ENCODE measurements around the gene C13orf42. TPM values are rescaled to one million over a fixed set of nuclear protein-coding genes. Genes with fewer than 3 reads are reported as not detected.
"Not testable (repeated sequence)": the region's sequence is repeated elsewhere in the genome, so short reads cannot be mapped to it uniquely, and the experiment has no call there.

The C13orf42 gene
- total RNA-seq, 6 experiments from 2014 or later = not detected

DNA sequence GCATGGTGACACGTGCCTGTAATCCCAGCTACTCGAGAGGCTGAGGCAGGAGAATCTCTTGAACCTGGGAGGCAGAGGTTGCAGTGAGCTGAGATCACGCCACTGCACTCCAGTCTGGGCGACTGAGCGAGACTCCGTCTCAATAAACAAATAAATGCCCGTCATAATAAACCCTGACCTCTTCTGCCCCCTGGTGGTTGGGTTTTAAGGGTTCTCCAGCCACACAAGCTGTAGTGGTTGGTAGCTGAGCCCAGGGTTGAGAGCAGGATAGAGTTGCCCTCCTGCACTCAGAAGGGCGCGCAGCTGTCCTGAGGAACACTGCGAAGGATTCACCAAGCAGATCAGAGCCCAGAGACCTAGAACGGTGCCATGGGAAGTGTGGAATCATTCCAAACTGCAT lies 9.8 kb upstream of the C13orf42 start:
- H3K27ac ChIP-seq; intact Hi-C loops (cut with DNase I); H3K9me3 ChIP-seq; H3K36me3 ChIP-seq; H3K27me3 ChIP-seq; DNase-seq; H3K4me3 ChIP-seq: not testable (repeated sequence)
- ATAC-seq = peak in 1 of 4 donors; percentile 16
- peaks cover 0 to 33% (median 2%) of the 10 kb centered on the region in 4 donors for H3K4me1 ChIP-seq
- 81% methylated on average over 9 of the region's 11 CpGs for WGBS (ENCODE audit: insufficient coverage, low coverage, low lambda C conversion rate, missing lambda C conversion rate)
- peak in 3 of 4 donors; percentile 15 to 39 (median 29) for TF ChIP-seq CTCF (IDR thresholded peaks at IDR 0.05)

- intact Hi-C loops (cut with DNase I) = no loop called here
- no peak for DNase-seq
These were observed 7.8 kb upstream of the C13orf42 start for GRCh38 chr13:51118809-51119431.

DNA sequence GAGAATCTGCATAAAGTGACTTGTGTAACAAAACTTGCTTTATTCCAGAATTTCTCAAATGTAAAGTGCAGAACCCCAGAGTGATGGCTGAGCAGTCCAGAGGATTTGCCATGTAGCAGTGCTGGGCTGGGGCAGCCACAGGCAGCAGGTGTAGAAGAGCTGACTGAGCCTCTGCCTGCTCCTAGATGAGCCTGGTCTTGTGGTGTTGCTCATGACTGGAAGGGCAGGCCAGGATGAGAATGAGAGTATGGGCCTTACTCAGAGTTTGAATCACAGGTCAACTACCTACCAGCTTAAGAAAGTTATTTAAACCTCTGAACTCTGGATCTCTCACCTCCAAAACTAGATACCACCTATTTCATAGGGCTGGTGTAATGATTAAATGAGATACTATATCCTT lies 2.9 kb upstream of the C13orf42 start:
- H3K4me1 ChIP-seq = no peaks in the 10 kb centered on the region
- no peak overlapping the region for H3K27ac ChIP-seq
- intact Hi-C loops (cut with DNase I) = no loop called here
- H3K9me3 ChIP-seq = peaks cover 0 to 3% (median 0%) of the 10 kb centered on the region in 4 donors
- TF ChIP-seq POLR2A (IDR thresholded peaks at IDR 0.05) = no peak
- TF ChIP-seq CTCF (IDR thresholded peaks at IDR 0.05) = no peak
- DNase-seq (no peak), ATAC-seq (no peak)
- no peaks in the 10 kb centered on the region for H3K27me3 ChIP-seq
- H3K36me3 ChIP-seq = no peaks in the 10 kb centered on the region
- no peak overlapping the region for H3K4me3 ChIP-seq

More at GRCh38 chr13:51118809-51119431, 7.8 kb upstream of the C13orf42 start:
- peak in 1 of 4 donors; percentile 16 for ATAC-seq
- Histone ChIP-seq H3K36me3 (no peaks in the 10 kb centered on the region), H3K27ac (no peak overlapping the region), H3K4me3 (no peak overlapping the region), H3K9me3 (peaks cover 0 to 3% (median 0%) of the 10 kb centered on the region in 4 donors), H3K27me3 (no peaks in the 10 kb centered on the region), H3K4me1 (peaks cover 0 to 16% (median 2%) of the 10 kb centered on the region in 4 donors)
- TF ChIP-seq POLR2A (IDR thresholded peaks at IDR 0.05) (no peak), CTCF (IDR thresholded peaks at IDR 0.05) (no peak)
- 72% methylated on average over 3 of the region's 4 CpGs for WGBS (ENCODE audit: insufficient coverage, low coverage, low lambda C conversion rate, missing lambda C conversion rate)

- peaks cover 0 to 3% (median 0%) of the 10 kb centered on the region in 4 donors for H3K9me3 ChIP-seq
- TF ChIP-seq POLR2A (IDR thresholded peaks at IDR 0.05) (no peak), CTCF (IDR thresholded peaks at IDR 0.05) (no peak)
- 74% methylated on average over 11 of the region's 12 CpGs for WGBS (ENCODE audit: insufficient coverage, low coverage, low lambda C conversion rate, missing lambda C conversion rate)
- no peaks in the 10 kb centered on the region for H3K4me1 ChIP-seq
- H3K27ac ChIP-seq = no peak overlapping the region
- DNase-seq (no peak), ATAC-seq (no peak)
- no peaks in the 10 kb centered on the region for H3K36me3 ChIP-seq
- no peak overlapping the region for H3K4me3 ChIP-seq
- intact Hi-C loops (cut with DNase I) = no loop called here
- H3K27me3 ChIP-seq = no peaks in the 10 kb centered on the region
These were observed 2.3 kb upstream of the C13orf42 start for GRCh38 chr13:51113186-51113881.

All from right lobe of liver (tissue), 6 donors.